Measurements from ENCODE around the gene ACR. TPM values are rescaled to one million over a fixed set of nuclear protein-coding genes. Genes with fewer than 3 reads are reported as not detected.

Gene ACR
- total RNA-seq, 2 donors from 2014 or later = 0.18 TPM; not detected in 1

DNA sequence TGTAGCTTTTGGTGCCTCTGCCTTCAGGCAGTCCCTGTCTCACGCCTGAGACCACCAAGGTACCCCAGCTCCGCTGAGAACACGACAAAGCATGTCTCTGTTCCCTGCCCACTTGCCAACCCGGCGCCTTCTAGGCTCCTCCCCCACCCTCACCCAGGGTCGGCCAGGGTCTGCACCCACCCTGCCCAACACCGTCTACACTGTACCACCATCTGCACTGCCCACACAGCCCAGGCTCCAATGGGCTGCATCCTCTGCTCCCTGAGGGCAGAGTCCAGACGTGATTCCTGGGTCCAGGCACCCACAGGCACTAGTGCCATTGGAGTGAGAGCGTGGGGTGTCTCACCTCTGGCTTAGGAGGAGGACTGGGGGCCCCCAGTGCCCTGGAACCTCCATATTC is 22.8 kb upstream of the ACR start:
- Mint-ChIP-seq H3K36me3 (ENCODE audit: low read depth) (peaks cover 16% of the 10 kb centered on the region), H3K9me3 (no peaks in the 10 kb centered on the region), H3K4me3 (no peak overlapping the region), H3K27me3 (ENCODE audit: insufficient read depth) (peaks cover 43% of the 10 kb centered on the region), H3K27ac (no peak overlapping the region), H3K4me1 (no peaks in the 10 kb centered on the region)
- TF ChIP-seq, protein P1, sequence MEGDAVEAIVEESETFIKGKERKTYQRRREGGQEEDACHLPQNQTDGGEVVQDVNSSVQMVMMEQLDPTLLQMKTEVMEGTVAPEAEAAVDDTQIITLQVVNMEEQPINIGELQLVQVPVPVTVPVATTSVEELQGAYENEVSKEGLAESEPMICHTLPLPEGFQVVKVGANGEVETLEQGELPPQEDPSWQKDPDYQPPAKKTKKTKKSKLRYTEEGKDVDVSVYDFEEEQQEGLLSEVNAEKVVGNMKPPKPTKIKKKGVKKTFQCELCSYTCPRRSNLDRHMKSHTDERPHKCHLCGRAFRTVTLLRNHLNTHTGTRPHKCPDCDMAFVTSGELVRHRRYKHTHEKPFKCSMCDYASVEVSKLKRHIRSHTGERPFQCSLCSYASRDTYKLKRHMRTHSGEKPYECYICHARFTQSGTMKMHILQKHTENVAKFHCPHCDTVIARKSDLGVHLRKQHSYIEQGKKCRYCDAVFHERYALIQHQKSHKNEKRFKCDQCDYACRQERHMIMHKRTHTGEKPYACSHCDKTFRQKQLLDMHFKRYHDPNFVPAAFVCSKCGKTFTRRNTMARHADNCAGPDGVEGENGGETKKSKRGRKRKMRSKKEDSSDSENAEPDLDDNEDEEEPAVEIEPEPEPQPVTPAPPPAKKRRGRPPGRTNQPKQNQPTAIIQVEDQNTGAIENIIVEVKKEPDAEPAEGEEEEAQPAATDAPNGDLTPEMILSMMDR (conservative IDR thresholded peaks at IDR 0.05) = no peak
- Histone ChIP-seq H3K9me3 (ENCODE audit: control insufficient read depth, low read length) (no peaks in the 10 kb centered on the region), H3K9ac (ENCODE audit: extremely low read depth, low read length, poor library complexity, severe bottlenecking) (no peak overlapping the region), H3K36me3 (ENCODE audit: control insufficient read depth, insufficient read depth, low read length) (peaks cover 3% of the 10 kb centered on the region), H3K4me1 (ENCODE audit: control insufficient read depth, insufficient read depth, low read length) (no peaks in the 10 kb centered on the region), H3K27me3 (ENCODE audit: control insufficient read depth, insufficient read depth, low read length, poor library complexity, severe bottlenecking) (peaks cover 29% of the 10 kb centered on the region), H3K4me3 (ENCODE audit: low read length) (no peak overlapping the region), H3K27ac (ENCODE audit: low read depth, low read length) (no peak overlapping the region)
- 88 to 95% methylated on average over 5 to 9 of the region's 9 CpGs for WGBS, 2 experiments (ENCODE audit: insufficient coverage in 1 of 2, insufficient read length in 1 of 2)
- no peak for DNase-seq

DNA sequence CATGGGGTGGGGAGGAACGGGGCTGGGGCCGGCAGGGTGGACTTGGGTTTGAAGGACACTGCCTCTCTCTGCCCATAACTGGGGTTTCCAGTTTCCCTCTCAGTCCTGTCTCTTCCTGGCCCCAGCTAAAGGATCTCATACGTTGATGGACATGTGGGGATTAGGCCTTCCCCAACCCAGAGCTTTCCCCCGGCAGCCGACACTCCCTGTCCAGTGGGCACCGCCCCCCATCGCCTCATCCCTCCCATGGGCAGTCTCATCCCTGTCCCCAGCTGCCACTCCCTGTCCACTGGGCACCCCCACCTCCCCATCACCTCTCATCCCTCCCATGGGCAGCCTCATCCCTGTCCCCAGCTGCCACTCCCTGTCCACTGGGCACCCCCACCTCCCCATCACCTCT is 22.2 kb upstream of the ACR start:
- Mint-ChIP-seq H3K4me3 (no peak overlapping the region), H3K36me3 (ENCODE audit: low read depth) (peaks cover 13% of the 10 kb centered on the region), H3K27me3 (ENCODE audit: insufficient read depth) (peaks cover 43% of the 10 kb centered on the region)

GRCh38 chr22:50716290-50717024 is 21.5 kb upstream of the ACR start:
- H3K27me3 ChIP-seq (ENCODE audit: control insufficient read depth, insufficient read depth, low read length, poor library complexity, severe bottlenecking) = peaks cover 40% of the 10 kb centered on the region
- H3K4me1 ChIP-seq (ENCODE audit: control insufficient read depth, insufficient read depth, low read length) = no peaks in the 10 kb centered on the region
- Mint-ChIP-seq H3K27ac (no peak overlapping the region), H3K36me3 (ENCODE audit: low read depth) (peaks cover 12% of the 10 kb centered on the region), H3K9me3 (no peaks in the 10 kb centered on the region), H3K27me3 (ENCODE audit: insufficient read depth) (peaks cover 48% of the 10 kb centered on the region), H3K4me3 (no peak overlapping the region), H3K4me1 (no peaks in the 10 kb centered on the region)
- H3K9me3 ChIP-seq (ENCODE audit: control insufficient read depth, low read length) = no peaks in the 10 kb centered on the region
- 92 to 97% methylated on average over 10 to 13 of the region's 13 CpGs for WGBS, 2 experiments (ENCODE audit: insufficient coverage in 1 of 2, insufficient read length in 1 of 2)
- TF ChIP-seq, protein P1 (conservative IDR thresholded peaks at IDR 0.05) = no peak
- no peak overlapping the region for H3K9ac ChIP-seq (ENCODE audit: extremely low read depth, low read length, poor library complexity, severe bottlenecking)
- no peak overlapping the region for H3K27ac ChIP-seq (ENCODE audit: low read depth, low read length)
- DNase-seq = no peak
- no peak overlapping the region for H3K4me3 ChIP-seq (ENCODE audit: low read length)
- H3K36me3 ChIP-seq (ENCODE audit: control insufficient read depth, insufficient read depth, low read length) = peaks cover 3% of the 10 kb centered on the region

More for the DNA sequence above, 22.2 kb upstream of the ACR start:
- no peak for DNase-seq
- Histone ChIP-seq H3K9ac (ENCODE audit: extremely low read depth, low read length, poor library complexity, severe bottlenecking) (no peak overlapping the region), H3K27ac (ENCODE audit: low read depth, low read length) (no peak overlapping the region), H3K4me3 (ENCODE audit: low read length) (no peak overlapping the region), H3K36me3 (ENCODE audit: control insufficient read depth, insufficient read depth, low read length) (peaks cover 3% of the 10 kb centered on the region), H3K4me1 (ENCODE audit: control insufficient read depth, insufficient read depth, low read length) (no peaks in the 10 kb centered on the region), H3K9me3 (ENCODE audit: control insufficient read depth, low read length) (no peaks in the 10 kb centered on the region), H3K27me3 (ENCODE audit: control insufficient read depth, insufficient read depth, low read length, poor library complexity, severe bottlenecking) (peaks cover 34% of the 10 kb centered on the region)
- TF ChIP-seq, protein P1 (conservative IDR thresholded peaks at IDR 0.05) = no peak
- Mint-ChIP-seq H3K27ac (no peak overlapping the region), H3K4me1 (no peaks in the 10 kb centered on the region), H3K9me3 (no peaks in the 10 kb centered on the region)
- WGBS, 2 experiments (ENCODE audit: insufficient coverage in 1 of 2, insufficient read length in 1 of 2) = 84 to 100% methylated on average over 2 to 7 of the region's 7 CpGs
